ENCODE results near the gene MBLAC1. TPM values are rescaled to one million over a fixed set of nuclear protein-coding genes. Genes with fewer than 3 reads are reported as not detected.

The MBLAC1 gene
- total and polyA plus RNA-seq, 9 of the 15 experiments (the other 6 are each of a cell fraction or from before 2014, with no cell fraction given): 0.03 to 3.1 (median 0.52) TPM

DNA sequence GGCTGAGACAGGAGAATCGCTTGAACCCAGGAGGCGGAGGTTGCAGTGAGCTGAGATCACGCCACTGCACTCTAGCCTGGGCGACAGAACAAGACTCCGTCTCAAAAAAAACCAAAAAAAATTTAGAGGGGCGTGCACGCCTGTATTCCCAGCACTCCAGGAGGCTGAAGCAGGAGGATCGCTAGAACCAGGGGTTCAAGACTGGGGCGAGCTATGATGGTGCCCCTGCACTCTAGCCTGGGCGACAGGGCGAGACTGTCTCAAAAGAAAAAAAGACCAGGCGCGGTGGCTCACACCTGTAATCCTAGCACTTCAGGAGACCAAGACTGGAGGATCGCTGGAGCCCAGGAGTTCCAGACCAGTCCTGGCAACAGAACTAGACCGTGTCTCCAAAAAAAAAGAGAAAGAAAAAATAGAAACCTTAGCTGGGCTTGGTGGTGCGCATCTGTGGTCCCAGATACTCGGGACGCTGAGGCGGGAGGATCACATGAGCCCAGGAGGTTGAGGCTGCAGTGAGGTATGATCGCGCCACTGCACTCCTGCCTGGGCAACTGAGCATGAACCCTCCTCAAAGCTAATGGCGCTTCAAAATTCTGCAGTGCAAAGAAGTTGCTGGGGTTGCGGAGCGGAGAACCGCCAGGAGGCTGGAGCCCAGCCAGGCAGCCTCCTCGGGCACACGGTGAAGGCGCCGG is 382 bp upstream of the MBLAC1 start:
- Histone ChIP-seq H3K36me3 (ENCODE audit: control insufficient read depth, insufficient read depth, low read length) (no peaks in the 10 kb centered on the region), H3K4me2 (ENCODE audit: insufficient read depth, low read length) (peak overlapping the region; percentile 94), H3K4me1 (replicated peaks in 1 of 2; ENCODE audit: control insufficient read depth in 2 of 2, insufficient read depth in 2 of 2, low read length in 2 of 2) (peaks cover 38 to 66% of the 10 kb centered on the region in 2 experiments), H3K9me1 (ENCODE audit: control insufficient read depth, insufficient read depth, low read length) (no peaks in the 10 kb centered on the region), H3K9ac (ENCODE audit: insufficient read depth in 1 of 2, low read depth in 2 of 2, low read length in 2 of 2) (peak overlapping the region; percentile 92 to 100), H4K20me1 (replicated peaks; ENCODE audit: control insufficient read depth, insufficient read depth, low read length) (no peaks in the 10 kb centered on the region), H3K27ac (ENCODE audit: extremely low read depth, low read depth, low read length) (peak overlapping the region; percentile 97), H3K79me2 (ENCODE audit: control insufficient read depth, insufficient read depth, low read length) (peaks cover 22% of the 10 kb centered on the region), H3K4me3 (peak overlapping the region; percentile 74), H3K9me3 (replicated peaks; ENCODE audit: control insufficient read depth, insufficient read depth, low read depth, low read length) (no peaks in the 10 kb centered on the region), H3K27me3 (ENCODE audit: control insufficient read depth in 2 of 2, insufficient read depth in 2 of 2, low read length in 2 of 2) (no peaks in the 10 kb centered on the region), H2AFZ (ENCODE audit: low read depth, low read length) (peak overlapping the region; percentile 97)
- in situ Hi-C loops (cut with MboI): loop anchor here (5.0 kb wide), 2 partner anchors 134 to 209 kb away; partner anchors contain the start of gene TRIM4
- ATAC-seq (peak; percentile 52), DNase-seq (ENCODE audit: extremely low read depth in 1 of 4, low spot score in 3 of 4) (no peak), FAIRE-seq (no peak)
- BruUV-seq (replicated peaks): TSS peak; percentile 70
- ChIA-PET CTCF (ENCODE audit: low intra/inter-chr PET ratio) (interaction anchor here (0.9 kb wide), 1 partner anchor 213 kb away, joined by 3 read pairs; no protein-coding TSS in a partner anchor), POLR2A (interaction anchor here (0.5 to 5.7 kb wide), 11 partner anchors 12 to 312 kb away, joined by 3 to 45 read pairs (median 3); partner anchors contain the start of genes AP4M1 and MCM7)
- intact Hi-C loops (cut with micrococcal nuclease): loop anchor here (2.0 to 5.0 kb wide), 3 partner anchors 44 to 149 kb away; partner anchors contain the start of genes AZGP1 and ZSCAN21
- WGBS (ENCODE audit: insufficient coverage, low coverage, missing lambda C conversion rate): 4% methylated on average over 26 of the region's 29 CpGs
- TF ChIP-seq ZC3H11A (IDR thresholded peaks at IDR 0.05; ENCODE audit: low read depth, low read length): 0 out of 2 replicates have a peak, but pooled peaks have one; percentile 34
- TF ChIP-seq RBM17 (IDR thresholded peaks at IDR 0.05; ENCODE audit: borderline replicate concordance, low read depth, low read length): no peak
- TF ChIP-seq MYC (IDR thresholded peaks at IDR 0.05; ENCODE audit: low read depth, low read length): no peak
- peak; percentile 71; the same call in 1 of the 2 replicates for TF ChIP-seq MYC (CRISPR knock-in tag; IDR thresholded peaks at IDR 0.05; ENCODE audit: borderline replicate concordance, low read depth)
- TF ChIP-seq ZNF217 (CRISPR knock-in tag; IDR thresholded peaks at IDR 0.05): no peak
- TF ChIP-seq, protein P1, sequence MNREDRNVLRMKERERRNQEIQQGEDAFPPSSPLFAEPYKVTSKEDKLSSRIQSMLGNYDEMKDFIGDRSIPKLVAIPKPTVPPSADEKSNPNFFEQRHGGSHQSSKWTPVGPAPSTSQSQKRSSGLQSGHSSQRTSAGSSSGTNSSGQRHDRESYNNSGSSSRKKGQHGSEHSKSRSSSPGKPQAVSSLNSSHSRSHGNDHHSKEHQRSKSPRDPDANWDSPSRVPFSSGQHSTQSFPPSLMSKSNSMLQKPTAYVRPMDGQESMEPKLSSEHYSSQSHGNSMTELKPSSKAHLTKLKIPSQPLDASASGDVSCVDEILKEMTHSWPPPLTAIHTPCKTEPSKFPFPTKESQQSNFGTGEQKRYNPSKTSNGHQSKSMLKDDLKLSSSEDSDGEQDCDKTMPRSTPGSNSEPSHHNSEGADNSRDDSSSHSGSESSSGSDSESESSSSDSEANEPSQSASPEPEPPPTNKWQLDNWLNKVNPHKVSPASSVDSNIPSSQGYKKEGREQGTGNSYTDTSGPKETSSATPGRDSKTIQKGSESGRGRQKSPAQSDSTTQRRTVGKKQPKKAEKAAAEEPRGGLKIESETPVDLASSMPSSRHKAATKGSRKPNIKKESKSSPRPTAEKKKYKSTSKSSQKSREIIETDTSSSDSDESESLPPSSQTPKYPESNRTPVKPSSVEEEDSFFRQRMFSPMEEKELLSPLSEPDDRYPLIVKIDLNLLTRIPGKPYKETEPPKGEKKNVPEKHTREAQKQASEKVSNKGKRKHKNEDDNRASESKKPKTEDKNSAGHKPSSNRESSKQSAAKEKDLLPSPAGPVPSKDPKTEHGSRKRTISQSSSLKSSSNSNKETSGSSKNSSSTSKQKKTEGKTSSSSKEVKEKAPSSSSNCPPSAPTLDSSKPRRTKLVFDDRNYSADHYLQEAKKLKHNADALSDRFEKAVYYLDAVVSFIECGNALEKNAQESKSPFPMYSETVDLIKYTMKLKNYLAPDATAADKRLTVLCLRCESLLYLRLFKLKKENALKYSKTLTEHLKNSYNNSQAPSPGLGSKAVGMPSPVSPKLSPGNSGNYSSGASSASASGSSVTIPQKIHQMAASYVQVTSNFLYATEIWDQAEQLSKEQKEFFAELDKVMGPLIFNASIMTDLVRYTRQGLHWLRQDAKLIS (CRISPR knock-in tag; IDR thresholded peaks at IDR 0.05): no peak
- TF ChIP-seq FOSL1 (tag; conservative IDR thresholded peaks at IDR 0.05): 0 out of 2 replicates have a peak, but pooled peaks have one; percentile 49
- no peak for TF ChIP-seq JUND (IDR thresholded peaks at IDR 0.05; ENCODE audit: borderline replicate concordance, low read depth, low read length)
- TF ChIP-seq JUND (tag; IDR thresholded peaks at IDR 0.05; ENCODE audit: borderline replicate concordance, low read depth, low read length): 0 out of 3 replicates have a peak, but pooled peaks have one; percentile 47
- TF ChIP-seq SIN3B (IDR thresholded peaks at IDR 0.05; ENCODE audit: low read depth): peak; percentile 70
- TF ChIP-seq HMGN3 (IDR thresholded peaks at IDR 0.05; ENCODE audit: borderline replicate concordance, extremely low read depth, insufficient read length, low read depth, low read length): peak; percentile 59
- TF ChIP-seq ZNF175 (CRISPR knock-in tag; IDR thresholded peaks at IDR 0.05; ENCODE audit: low read depth): no peak
- TF ChIP-seq SIN3A (IDR thresholded peaks at IDR 0.05; ENCODE audit: borderline replicate concordance in 2 of 2, control insufficient read depth in 1 of 2, low read depth in 2 of 2, low read length in 2 of 2): peak in 1 of 2 experiments; percentile 27; a peak in 2 of 4 replicates
- TF ChIP-seq, protein P2, sequence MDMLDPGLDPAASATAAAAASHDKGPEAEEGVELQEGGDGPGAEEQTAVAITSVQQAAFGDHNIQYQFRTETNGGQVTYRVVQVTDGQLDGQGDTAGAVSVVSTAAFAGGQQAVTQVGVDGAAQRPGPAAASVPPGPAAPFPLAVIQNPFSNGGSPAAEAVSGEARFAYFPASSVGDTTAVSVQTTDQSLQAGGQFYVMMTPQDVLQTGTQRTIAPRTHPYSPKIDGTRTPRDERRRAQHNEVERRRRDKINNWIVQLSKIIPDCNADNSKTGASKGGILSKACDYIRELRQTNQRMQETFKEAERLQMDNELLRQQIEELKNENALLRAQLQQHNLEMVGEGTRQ (CRISPR knock-in tag; IDR thresholded peaks at IDR 0.05): peak; percentile 48; the same call in 1 of the 2 replicates
- TF ChIP-seq ERF (CRISPR knock-in tag; IDR thresholded peaks at IDR 0.05): peak; percentile 75; the same call in 1 of the 2 replicates
